Central memory CD8-positive, alpha-beta T cell (primary cell): Measurements from ENCODE around the gene ZMYM3.

Source experiments
- ATAC-seq: fragments of 150-1000 bp; cut with Tn5 transposase; replicated peaks from 2 replicates; pipeline ENCODE4 v1.10.0; 2022; ENCODE audit warnings: mild to moderate bottlenecking, moderate FRiP score, moderate number of reproducible peaks; ENCODE audit not compliant: poor library complexity, severe bottlenecking; ENCODE audit errors: extremely low read depth
- DNase-seq, 2 donors: peaks; one replicate each; pipeline ENCODE4 v3.0.0; 2021; ENCODE audit warnings: low spot score in 2 of 2
- H3K27ac Mint-ChIP-seq: one replicate; pipeline ENCODE4 v1.8.0; 2022; ENCODE audit warnings: low read depth, mild to moderate bottlenecking, moderate library complexity, mixed read lengths
- H3K27me3 Mint-ChIP-seq: one replicate; pipeline ENCODE4 v1.8.0; 2022; ENCODE audit warnings: mixed read lengths
- H3K36me3 Mint-ChIP-seq: one replicate; pipeline ENCODE4 v1.8.0; 2022; ENCODE audit warnings: mild to moderate bottlenecking, moderate library complexity, mixed read lengths; ENCODE audit not compliant: insufficient read depth
- H3K4me1 Mint-ChIP-seq: one replicate; pipeline ENCODE4 v1.8.0; 2022; ENCODE audit warnings: mixed read lengths
- H3K4me3 Mint-ChIP-seq: one replicate; pipeline ENCODE4 v1.8.0; 2022; ENCODE audit warnings: mild to moderate bottlenecking, moderate library complexity, mixed read lengths
- H3K9me3 Mint-ChIP-seq: one replicate; pipeline ENCODE4 v1.8.0; 2022; ENCODE audit warnings: mixed read lengths

ZMYM3 gene

DNA sequence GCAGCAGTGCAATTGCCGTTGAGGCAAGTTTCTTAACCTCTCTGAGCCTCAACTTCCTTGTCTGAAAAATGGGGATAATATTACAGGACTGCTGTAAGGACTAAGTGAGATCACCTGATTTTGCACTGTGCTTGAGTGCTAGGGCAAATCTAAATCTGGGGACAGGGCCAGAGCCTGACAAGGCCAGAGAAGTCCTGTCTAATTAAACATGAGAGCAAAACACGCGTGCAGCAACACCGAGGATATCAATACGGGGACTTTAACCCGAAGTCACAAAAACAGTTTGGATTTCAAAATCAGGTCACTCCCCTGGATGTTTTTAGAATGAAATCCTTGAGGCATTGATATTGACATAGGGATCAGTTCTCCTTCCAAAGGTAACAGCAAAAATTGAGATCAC is 36.6 kb downstream of the ZMYM3 start:
- Mint-ChIP-seq H3K9me3 (no peaks in the 10 kb centered on the region), H3K27ac (no peak overlapping the region), H3K27me3 (no peaks in the 10 kb centered on the region), H3K4me1 (peaks cover 6% of the 10 kb centered on the region), H3K36me3 (no peaks in the 10 kb centered on the region), H3K4me3 (no peak overlapping the region)
- ATAC-seq (no peak), DNase-seq (no peak)

DNA sequence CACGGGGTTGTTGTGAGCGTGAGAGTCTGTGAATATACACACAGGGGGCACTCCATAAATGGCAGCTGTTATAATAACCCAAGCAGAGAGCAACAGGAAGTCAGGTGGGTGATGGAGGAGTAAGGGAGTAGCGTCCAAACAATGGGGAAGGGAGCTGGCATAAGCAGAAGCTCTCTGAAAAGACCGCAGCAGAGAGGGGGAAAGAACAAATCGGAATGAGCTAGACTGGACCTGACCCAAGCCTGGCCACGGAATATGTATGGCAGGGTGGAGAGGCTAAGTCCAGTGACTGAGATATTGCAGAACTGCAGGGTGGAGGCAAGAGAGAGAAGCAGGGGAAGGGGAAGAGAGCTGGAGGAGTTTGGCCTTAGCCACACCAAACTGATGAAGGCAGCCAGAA is 37.5 kb downstream of the ZMYM3 start:
- ATAC-seq (no peak), DNase-seq (no peak)
- no peak overlapping the region for H3K4me3 Mint-ChIP-seq
- peaks cover 6% of the 10 kb centered on the region for H3K4me1 Mint-ChIP-seq
- H3K27ac Mint-ChIP-seq: no peak overlapping the region
- H3K9me3 Mint-ChIP-seq: no peaks in the 10 kb centered on the region
- no peaks in the 10 kb centered on the region for H3K36me3 Mint-ChIP-seq
- H3K27me3 Mint-ChIP-seq: no peaks in the 10 kb centered on the region

DNA sequence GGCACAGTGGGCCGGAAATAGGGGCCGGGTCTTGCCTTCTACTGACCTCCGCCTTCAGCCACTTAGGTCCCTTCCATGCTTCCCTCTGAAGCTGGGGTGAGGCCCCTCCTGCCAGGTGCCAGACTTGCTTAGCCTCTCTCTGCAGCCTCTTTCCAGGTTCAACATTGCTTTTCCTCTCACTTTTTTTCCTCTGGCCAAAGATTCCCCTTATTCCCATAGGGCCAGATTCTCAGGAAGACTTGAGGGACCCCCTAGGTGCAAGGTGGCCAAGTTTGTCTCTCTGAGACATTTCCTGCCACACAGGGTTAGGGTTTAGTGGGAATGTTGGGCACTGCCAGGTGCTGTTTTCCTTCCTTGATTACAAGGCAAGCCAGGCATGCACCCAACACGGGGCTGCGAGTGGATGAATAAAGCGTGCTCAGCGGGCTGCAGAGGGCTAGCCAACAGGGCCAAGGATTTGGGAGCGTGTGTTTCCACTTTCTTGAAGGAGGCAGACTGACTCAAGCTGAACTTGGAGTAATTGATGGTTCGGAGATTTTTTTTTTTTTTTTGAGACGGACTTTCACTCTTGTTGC is 38.5 kb downstream of the ZMYM3 start:
- Mint-ChIP-seq H3K4me3 (no peak overlapping the region), H3K36me3 (no peaks in the 10 kb centered on the region), H3K27me3 (no peaks in the 10 kb centered on the region), H3K9me3 (no peaks in the 10 kb centered on the region), H3K27ac (no peak overlapping the region), H3K4me1 (peaks cover 6% of the 10 kb centered on the region)
- ATAC-seq: no peak
- no peak for DNase-seq

DNA sequence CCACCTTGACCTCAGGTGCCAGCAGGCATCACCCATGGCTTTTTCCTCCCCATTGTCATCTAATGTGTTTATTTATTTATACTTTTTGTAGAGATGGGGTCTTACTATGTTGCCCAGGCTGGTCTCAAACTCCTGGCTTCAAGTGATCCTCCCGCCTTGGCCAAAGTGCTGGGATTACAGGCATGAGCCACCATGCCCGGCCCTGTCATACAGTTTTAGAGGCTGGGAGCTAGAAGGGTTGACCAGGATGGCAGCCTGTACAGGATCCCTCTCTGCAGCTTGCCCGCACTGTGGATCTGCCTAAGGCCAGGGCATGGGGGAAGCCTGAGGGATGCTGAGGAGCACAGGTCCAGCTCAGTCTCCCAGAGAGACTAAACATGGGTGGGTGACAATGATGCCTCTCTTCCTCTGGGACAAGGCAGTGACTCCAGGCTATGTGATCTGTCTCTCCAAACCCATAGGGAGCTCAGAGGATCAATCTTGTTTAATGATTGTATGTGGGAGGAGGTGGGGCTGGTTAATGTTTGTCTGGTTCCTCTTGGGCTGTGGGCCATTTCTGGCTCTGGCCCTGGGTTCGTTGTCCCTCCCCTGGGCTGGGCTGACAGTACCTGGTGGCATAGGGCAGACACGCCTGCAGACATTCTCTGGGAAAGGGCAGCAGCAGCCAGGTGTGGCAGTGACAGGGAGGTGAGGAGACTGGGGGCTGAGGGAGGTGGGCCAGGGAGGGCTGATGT is 39.2 kb downstream of the ZMYM3 start:
- no peaks in the 10 kb centered on the region for H3K27me3 Mint-ChIP-seq
- no peaks in the 10 kb centered on the region for H3K36me3 Mint-ChIP-seq
- DNase-seq (no peak), ATAC-seq (no peak)
- no peaks in the 10 kb centered on the region for H3K9me3 Mint-ChIP-seq
- peaks cover 6% of the 10 kb centered on the region for H3K4me1 Mint-ChIP-seq
- H3K4me3 Mint-ChIP-seq: no peak overlapping the region
- H3K27ac Mint-ChIP-seq: no peak overlapping the region

DNA sequence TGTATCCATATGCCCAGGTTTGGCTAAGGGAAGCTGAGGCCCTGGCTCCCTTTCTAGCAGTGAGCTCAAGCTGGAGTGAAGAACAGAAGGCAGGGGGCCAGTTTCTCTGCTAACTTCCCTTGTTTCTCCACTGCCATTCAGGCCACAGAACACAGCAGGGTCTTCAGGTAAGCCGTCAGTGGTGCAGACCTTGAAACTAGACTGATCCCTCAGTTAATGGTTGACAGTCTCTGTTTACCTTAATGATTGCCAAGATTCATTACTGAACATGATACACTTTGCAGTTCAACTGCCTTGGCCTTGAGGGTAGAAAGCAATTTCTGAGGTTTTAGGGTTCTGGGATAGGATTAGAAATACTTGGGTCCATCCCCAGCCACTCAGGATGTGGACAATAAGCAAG is 39.8 kb downstream of the ZMYM3 start:
- Mint-ChIP-seq H3K9me3 (no peaks in the 10 kb centered on the region), H3K4me3 (no peak overlapping the region), H3K36me3 (no peaks in the 10 kb centered on the region), H3K4me1 (peaks cover 6% of the 10 kb centered on the region), H3K27ac (no peak overlapping the region), H3K27me3 (no peaks in the 10 kb centered on the region)
- ATAC-seq (no peak), DNase-seq (no peak)

DNA sequence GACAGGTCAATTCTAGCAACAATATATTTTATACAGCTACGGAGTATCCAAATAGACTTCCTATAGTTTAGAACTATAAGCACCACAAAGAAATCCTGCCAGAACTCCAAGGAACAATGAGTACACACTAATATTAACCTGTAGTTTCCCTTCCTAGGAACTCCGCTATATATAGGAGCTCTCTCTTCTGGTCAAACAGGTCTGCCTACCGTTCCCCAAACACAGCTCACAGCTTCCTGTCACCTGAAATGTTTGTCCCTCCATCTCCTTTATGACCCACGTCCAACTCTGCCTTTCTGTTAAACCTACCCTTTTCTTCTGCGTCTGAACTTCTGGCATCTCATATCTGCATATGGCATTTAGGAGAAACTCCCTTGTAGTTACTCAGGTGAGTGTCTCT is 41.4 kb downstream of the ZMYM3 start:
- H3K4me3 Mint-ChIP-seq: no peak overlapping the region
- ATAC-seq: no peak

DNA sequence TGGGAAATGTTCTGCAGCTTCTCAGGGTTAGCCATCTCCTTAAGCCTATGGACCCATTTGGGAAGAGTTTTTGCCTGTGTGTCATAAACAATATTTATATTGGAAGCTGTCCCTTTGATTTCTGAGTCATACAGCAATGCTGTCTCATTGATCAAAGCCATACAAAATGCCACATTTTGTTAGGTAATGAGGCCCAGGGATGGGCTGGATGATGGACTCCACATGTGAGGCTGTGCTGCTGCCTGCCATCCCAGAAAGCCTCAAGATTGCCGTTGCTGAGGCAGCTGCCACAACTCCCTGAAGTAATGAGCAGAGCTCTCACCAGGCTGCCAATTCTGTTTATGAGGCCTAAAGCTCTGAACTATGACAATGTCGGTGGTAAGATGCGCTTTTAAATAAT is 43.1 kb downstream of the ZMYM3 start:
- Mint-ChIP-seq H3K4me1 (no peaks in the 10 kb centered on the region), H3K27ac (no peak overlapping the region), H3K36me3 (no peaks in the 10 kb centered on the region), H3K4me3 (no peak overlapping the region), H3K27me3 (no peaks in the 10 kb centered on the region), H3K9me3 (no peaks in the 10 kb centered on the region)
- DNase-seq (no peak), ATAC-seq (no peak)

More for the DNA sequence above, 41.4 kb downstream of the ZMYM3 start:
- no peak for DNase-seq
- Mint-ChIP-seq H3K27ac (no peak overlapping the region), H3K9me3 (no peaks in the 10 kb centered on the region), H3K27me3 (no peaks in the 10 kb centered on the region), H3K36me3 (no peaks in the 10 kb centered on the region), H3K4me1 (peaks cover 6% of the 10 kb centered on the region)

DNA sequence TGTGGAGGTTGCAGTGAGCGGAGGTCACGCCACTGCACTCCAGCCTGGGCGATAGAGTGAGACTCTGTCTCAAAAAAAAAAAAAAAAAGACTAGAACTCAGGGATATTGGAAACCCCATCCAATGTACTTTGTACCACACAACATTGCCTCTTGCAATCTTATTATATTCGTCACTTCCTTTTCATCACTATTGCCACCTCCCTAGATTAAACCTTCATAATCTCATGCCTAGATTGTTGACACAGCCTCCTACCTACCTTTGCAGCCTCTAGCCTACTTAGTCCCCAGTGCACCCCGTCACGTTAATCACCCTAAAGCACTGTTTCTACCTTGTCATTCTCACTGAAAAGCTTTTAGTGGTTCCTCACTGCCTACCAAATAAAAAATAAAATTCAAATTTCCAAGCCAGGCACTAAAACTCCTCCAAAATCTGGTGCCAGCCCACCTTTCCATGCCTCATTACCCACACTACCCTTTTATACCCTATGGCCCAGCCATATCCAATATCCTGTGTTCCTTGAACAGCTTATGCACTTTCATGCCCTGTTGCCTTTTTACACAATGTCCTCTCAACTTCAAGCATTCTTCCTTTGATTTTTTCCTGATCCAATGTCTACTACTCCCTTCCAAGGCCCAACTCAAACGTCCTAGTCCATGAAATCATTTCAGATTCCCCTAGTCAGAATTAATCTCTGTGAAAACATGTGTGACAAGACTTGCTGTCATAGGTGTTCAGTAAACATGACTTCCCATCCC is 54.5 kb downstream of the ZMYM3 start:
- Mint-ChIP-seq H3K4me1 (peaks cover 18% of the 10 kb centered on the region), H3K27ac (no peak overlapping the region), H3K27me3 (no peaks in the 10 kb centered on the region), H3K4me3 (peak overlapping the region; percentile 60), H3K9me3 (no peaks in the 10 kb centered on the region), H3K36me3 (peaks cover 5% of the 10 kb centered on the region)
- DNase-seq: no peak
- ATAC-seq: no peak

DNA sequence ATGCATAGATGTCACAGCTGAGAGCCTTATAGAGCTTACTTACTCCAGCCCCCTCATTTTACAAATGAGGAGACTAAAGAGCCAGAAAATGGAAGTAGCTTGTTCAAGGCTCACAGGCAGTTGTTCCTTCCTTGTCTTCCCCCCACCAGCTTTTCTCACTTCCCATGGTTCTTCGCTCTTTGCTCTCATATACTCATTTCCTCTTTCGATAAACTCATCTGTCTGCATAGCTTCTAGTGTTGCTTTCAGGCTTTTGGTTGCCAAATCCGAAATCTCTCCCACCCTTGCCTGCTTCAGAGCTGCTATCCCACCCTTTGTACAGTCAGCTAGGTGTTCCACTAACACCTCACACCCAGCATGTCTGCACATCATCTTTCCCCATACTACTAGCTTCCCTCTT is 55.9 kb downstream of the ZMYM3 start:
- peak overlapping the region; percentile 78 for H3K4me3 Mint-ChIP-seq
- DNase-seq (no peak), ATAC-seq (no peak)
- no peaks in the 10 kb centered on the region for H3K27me3 Mint-ChIP-seq
- peaks cover 18% of the 10 kb centered on the region for H3K4me1 Mint-ChIP-seq
- peak overlapping the region; percentile 81 for H3K27ac Mint-ChIP-seq
- no peaks in the 10 kb centered on the region for H3K9me3 Mint-ChIP-seq
- H3K36me3 Mint-ChIP-seq: peaks cover 8% of the 10 kb centered on the region

DNA sequence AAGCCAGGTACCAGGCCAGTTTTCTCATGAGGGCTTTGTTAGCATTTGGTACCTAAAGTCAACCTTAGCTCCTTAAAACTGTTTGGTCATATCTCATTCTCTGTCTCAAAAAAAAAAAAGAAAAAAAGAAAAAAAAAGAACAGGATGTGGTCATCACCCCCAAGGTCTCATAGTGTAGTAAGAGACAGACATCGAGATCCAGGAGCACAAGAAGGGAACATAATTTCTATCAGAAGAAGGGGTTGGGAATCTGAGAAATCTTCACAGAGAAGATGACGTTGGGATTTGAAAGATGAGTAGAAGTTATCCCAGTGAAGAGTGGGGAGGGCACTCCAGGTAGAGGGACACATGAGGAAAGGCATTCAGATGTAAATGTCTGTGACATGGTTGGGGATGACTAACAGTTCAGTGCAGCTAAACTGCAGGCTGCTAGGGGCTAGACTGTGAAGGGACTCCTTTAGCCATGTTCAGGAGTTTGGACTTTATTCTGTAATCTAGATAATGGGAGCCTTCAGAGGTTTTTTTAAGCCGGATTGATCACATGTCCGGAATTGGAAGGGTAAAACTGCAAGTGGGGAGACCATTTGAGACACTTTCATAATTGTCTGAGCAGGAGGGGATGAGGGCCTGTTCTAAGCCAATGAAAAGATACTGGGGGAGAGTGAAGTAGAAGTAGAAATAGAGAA is 57.8 kb downstream of the ZMYM3 start:
- Mint-ChIP-seq H3K36me3 (peaks cover 10% of the 10 kb centered on the region), H3K4me3 (peak overlapping the region; percentile 78), H3K27ac (peak overlapping the region; percentile 91), H3K27me3 (no peaks in the 10 kb centered on the region), H3K4me1 (peaks cover 26% of the 10 kb centered on the region), H3K9me3 (no peaks in the 10 kb centered on the region)
- DNase-seq (no peak), ATAC-seq (peak; percentile 78)

DNA sequence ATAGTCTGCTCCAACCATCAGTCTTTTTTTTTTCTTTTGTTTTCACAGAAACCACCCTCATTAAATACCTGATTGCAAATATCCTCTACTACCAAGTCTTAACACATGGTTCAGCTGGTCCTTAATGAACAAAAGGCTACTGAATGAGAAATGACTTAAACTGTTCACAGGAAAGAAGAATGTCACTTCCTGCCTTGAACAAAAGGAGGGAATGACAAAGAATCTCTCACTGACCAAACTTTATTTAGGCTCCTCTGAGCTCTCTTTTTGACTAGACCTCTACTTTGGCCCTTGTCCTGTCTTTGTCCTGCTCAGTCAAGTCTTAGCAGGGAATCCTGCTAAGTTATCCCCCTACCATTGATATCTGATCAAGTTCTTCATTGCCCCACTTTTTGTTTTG is 62.7 kb downstream of the ZMYM3 start:
- DNase-seq (no peak), ATAC-seq (no peak)
- Mint-ChIP-seq H3K4me3 (no peak overlapping the region), H3K9me3 (no peaks in the 10 kb centered on the region), H3K27me3 (no peaks in the 10 kb centered on the region), H3K27ac (peak overlapping the region; percentile 16), H3K36me3 (peaks cover 12% of the 10 kb centered on the region), H3K4me1 (peaks cover 22% of the 10 kb centered on the region)
